Esophagus muscularis mucosa (tissue), 4 donors: Measurements from ENCODE around the gene EFCAB11.

Experiments
- EP300 ChIP-seq: sonication (generic); formaldehyde crosslinking; IDR thresholded peaks from one replicate; pipeline ENCODE4 v1.6.1; 2017; ENCODE audit warnings: antibody characterized with exemption
- POLR2A ChIP-seq: fragments of 450-650 bp; IDR thresholded peaks from one replicate; pipeline ENCODE4 v1.6.1; 2017; ENCODE audit warnings: antibody characterized with exemption, moderate library complexity, mild to moderate bottlenecking, low read depth
- POLR2AphosphoS5 ChIP-seq, 2 donors: sonication (generic); formaldehyde crosslinking; IDR thresholded peaks; one replicate each; pipeline ENCODE4 v1.6.1; 2017; ENCODE audit warnings: antibody characterized with exemption in 2 of 2
- TF ChIP-seq, protein P1 (sequence below), 3 experiments: fragments of 200-600 bp in 2 of 3; fragments of 450-650 bp in 1 of 3; sonication (generic) in 2 of 3; IDR thresholded peaks; one replicate each; pipeline ENCODE4 v1.5.1; 2017 to 2019; ENCODE audit warnings: antibody characterized with exemption in 3 of 3, mild to moderate bottlenecking in 2 of 3, moderate library complexity in 1 of 3

DNA sequence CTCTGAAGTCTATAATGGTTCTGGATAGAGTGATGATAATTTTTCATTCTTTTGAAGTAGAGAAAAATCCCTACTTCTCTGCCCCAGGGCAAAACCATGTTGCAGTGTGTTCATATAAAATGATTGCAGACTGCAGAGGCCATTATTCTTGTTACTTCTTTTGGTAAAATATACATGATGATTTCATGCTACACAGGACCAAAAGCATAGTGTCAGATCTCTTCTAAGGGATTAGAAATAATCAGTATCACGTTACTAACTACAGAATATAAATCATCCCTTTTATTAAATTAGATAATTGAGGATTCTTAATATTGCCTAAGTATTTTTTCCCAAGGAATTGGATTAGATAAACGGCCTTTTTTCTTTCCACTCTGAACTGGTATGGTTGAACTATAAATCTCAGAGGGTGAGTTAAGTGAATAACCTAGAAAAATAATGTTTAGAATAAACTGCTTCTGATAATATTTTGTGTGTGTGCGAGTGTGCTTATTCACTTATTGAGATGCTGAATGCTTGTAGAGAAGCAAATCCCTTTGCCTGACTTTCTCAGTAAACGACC is 156.2 kb downstream of the EFCAB11 start:
- TF ChIP-seq POLR2A (no peak), POLR2AphosphoS5 (IDR thresholded peaks at IDR 0.05) (no peak), EP300 (no peak)
- TF ChIP-seq, protein P1, sequence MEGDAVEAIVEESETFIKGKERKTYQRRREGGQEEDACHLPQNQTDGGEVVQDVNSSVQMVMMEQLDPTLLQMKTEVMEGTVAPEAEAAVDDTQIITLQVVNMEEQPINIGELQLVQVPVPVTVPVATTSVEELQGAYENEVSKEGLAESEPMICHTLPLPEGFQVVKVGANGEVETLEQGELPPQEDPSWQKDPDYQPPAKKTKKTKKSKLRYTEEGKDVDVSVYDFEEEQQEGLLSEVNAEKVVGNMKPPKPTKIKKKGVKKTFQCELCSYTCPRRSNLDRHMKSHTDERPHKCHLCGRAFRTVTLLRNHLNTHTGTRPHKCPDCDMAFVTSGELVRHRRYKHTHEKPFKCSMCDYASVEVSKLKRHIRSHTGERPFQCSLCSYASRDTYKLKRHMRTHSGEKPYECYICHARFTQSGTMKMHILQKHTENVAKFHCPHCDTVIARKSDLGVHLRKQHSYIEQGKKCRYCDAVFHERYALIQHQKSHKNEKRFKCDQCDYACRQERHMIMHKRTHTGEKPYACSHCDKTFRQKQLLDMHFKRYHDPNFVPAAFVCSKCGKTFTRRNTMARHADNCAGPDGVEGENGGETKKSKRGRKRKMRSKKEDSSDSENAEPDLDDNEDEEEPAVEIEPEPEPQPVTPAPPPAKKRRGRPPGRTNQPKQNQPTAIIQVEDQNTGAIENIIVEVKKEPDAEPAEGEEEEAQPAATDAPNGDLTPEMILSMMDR (IDR thresholded peaks at IDR 0.05) = no peak
